Measurements from ENCODE around the gene FAM98C. TPM values are rescaled to one million over a fixed set of nuclear protein-coding genes. Genes with fewer than 3 reads are reported as not detected.
"Not testable (repeated sequence)": the region's sequence is repeated elsewhere in the genome, so short reads cannot be mapped to it uniquely, and the experiment has no call there.

The FAM98C gene
- total RNA-seq, 4 donors from 2014 or later, result 24.9 to 69.0 (median 50.3) TPM

DNA sequence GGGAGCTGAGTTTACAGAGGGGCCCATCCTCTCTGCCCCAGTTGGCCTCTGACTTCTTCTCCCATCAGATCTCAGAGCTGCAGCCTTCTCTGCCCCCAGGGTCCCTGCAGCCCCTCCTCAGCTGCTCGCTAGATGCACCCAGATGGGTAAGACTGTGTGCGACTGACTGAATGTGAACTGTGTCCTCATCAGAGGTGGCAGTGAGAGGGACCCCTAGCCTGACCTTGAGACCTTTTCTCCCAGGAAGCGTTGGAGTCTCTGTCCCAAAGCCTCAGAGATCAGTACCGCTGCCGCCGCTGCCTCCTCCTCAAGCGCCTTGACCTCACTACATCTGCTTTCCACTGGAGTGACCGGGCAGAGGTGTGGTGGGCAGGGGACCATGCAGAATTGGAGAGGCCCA, 2.4 kb downstream of the FAM98C start:
- Histone ChIP-seq H3K4me3 (no peak overlapping the region), H3K9me3 (no peaks in the 10 kb centered on the region), H3K4me1 (peaks cover 0 to 20% (median 6%) of the 10 kb centered on the region in 4 donors), H3K27ac (no peak overlapping the region), H3K27me3 (peaks cover 0 to 21% of the 10 kb centered on the region in 2 donors), H3K36me3 (peaks cover 0 to 49% (median 0%) of the 10 kb centered on the region in 3 donors)
- no peak for TF ChIP-seq POLR2A (IDR thresholded peaks at IDR 0.05)
- no peak for DNase-seq (ENCODE audit: low spot score in 2 of 2)
- 77 to 87% methylated on average over 7 to 8 of the region's 8 CpGs for WGBS, 2 donors

DNA sequence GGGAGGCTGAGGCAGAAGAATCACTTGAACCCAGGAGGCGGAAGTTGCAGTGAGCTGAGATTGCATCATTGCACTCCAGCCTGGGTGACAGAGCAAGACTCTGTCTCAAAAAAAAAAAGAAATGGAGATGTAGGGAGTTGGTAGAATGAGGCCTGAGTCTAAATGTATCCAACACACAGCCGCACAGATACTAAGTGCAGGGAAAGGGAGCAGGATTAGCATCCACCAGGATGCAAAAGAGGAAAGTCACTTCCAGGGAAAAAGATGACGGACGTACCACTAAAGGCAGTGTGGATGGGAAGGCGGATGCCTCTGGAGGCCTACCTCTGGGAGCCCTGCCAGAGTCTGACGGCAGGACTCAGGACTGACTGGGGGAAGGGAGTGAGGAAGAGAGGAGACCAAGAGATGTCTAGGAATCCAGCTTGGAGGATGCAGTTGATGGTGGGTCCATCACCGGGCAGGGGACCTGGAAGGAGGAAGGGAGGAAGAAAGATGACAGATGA, 6.8 kb downstream of the FAM98C start:
- Histone ChIP-seq H3K36me3 (peaks cover 0 to 54% (median 0%) of the 10 kb centered on the region in 3 donors), H3K9me3 (no peaks in the 10 kb centered on the region), H3K27ac (no peak overlapping the region), H3K27me3 (no peaks in the 10 kb centered on the region), H3K4me3 (no peak overlapping the region), H3K4me1 (peaks cover 0 to 3% (median 0%) of the 10 kb centered on the region in 4 donors)
- TF ChIP-seq POLR2A (IDR thresholded peaks at IDR 0.05), result no peak
- TF ChIP-seq, protein P1, sequence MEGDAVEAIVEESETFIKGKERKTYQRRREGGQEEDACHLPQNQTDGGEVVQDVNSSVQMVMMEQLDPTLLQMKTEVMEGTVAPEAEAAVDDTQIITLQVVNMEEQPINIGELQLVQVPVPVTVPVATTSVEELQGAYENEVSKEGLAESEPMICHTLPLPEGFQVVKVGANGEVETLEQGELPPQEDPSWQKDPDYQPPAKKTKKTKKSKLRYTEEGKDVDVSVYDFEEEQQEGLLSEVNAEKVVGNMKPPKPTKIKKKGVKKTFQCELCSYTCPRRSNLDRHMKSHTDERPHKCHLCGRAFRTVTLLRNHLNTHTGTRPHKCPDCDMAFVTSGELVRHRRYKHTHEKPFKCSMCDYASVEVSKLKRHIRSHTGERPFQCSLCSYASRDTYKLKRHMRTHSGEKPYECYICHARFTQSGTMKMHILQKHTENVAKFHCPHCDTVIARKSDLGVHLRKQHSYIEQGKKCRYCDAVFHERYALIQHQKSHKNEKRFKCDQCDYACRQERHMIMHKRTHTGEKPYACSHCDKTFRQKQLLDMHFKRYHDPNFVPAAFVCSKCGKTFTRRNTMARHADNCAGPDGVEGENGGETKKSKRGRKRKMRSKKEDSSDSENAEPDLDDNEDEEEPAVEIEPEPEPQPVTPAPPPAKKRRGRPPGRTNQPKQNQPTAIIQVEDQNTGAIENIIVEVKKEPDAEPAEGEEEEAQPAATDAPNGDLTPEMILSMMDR (IDR thresholded peaks at IDR 0.05), result no peak
- TF ChIP-seq EP300 (IDR thresholded peaks at IDR 0.05), result no peak
- no peak for DNase-seq (ENCODE audit: low spot score in 2 of 2)
- WGBS, 2 donors, result 58 to 62% methylated on average over 7 of the region's 7 CpGs

DNA sequence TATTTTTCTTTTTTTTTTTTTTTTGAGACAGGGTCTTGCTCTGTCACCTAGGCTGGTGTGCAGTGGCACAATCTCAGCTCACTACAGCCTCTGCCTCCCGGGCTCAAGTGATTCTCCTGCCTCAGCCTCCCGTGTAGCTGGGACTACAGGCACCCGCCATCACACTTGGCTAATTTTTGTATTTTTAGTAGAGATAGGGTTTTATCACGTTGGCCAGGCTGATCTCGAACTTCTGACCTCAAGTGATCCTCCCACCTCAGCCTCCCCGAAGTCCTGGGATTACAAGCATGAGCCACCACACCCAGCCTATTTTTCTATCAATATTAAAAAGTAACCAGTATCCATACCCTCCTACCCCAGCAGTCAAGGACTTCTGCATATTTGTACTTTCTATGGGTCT, 7.5 kb downstream of the FAM98C start:
- H3K36me3 ChIP-seq, result peaks cover 0 to 47% (median 0%) of the 10 kb centered on the region in 3 donors
- 76 to 78% methylated on average over 6 of the region's 6 CpGs for WGBS, 2 donors
- H3K4me1 ChIP-seq; DNase-seq (ENCODE audit: low spot score in 2 of 2); H3K4me3 ChIP-seq; H3K9me3 ChIP-seq; H3K27ac ChIP-seq; H3K27me3 ChIP-seq: not testable (repeated sequence)

DNA sequence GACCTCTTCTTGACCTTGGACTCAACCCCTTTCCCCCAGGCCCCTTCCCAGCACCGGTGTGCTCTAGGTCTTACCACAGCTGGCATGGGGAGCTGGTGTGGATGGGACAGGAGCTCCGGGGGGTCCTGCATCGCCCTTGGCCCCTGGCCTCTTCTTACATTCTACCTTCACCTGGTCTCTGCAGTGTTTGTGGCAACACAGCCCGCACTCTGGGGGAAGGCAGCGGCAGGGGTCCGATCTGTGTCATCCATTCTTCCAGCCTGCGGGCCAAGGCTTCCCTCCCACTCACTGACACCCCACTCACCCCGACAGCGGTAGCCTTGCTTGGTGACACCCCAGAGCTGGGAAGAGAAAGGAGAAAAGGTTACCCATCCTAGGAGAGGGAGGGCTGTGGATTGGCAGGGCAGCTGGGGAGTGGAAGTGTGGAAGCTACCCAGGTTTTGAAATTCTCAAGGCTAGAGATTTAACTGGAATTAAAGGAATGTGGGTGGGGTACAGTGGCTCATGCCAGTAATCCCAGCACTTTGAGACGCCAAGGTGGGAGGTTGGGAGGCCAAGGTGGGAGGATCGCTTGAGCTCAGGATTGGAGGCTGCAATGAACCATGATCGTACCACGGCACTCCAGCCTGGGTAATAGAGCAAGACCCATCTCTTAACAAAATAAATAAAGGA, 8.3 kb downstream of the FAM98C start:
- no peaks in the 10 kb centered on the region for H3K9me3 ChIP-seq
- no peak overlapping the region for H3K4me3 ChIP-seq
- no peaks in the 10 kb centered on the region for H3K27me3 ChIP-seq
- H3K4me1 ChIP-seq, result no peaks in the 10 kb centered on the region
- DNase-seq (ENCODE audit: low spot score in 2 of 2), result no peak
- no peak overlapping the region for H3K27ac ChIP-seq
- peaks cover 0 to 39% (median 0%) of the 10 kb centered on the region in 3 donors for H3K36me3 ChIP-seq
- WGBS, 2 donors, result 85 to 86% methylated on average over 13 of the region's 13 CpGs
- TF ChIP-seq, protein P1 (IDR thresholded peaks at IDR 0.05), result no peak
- TF ChIP-seq EP300 (IDR thresholded peaks at IDR 0.05) (no peak), POLR2A (IDR thresholded peaks at IDR 0.05) (no peak)

DNA sequence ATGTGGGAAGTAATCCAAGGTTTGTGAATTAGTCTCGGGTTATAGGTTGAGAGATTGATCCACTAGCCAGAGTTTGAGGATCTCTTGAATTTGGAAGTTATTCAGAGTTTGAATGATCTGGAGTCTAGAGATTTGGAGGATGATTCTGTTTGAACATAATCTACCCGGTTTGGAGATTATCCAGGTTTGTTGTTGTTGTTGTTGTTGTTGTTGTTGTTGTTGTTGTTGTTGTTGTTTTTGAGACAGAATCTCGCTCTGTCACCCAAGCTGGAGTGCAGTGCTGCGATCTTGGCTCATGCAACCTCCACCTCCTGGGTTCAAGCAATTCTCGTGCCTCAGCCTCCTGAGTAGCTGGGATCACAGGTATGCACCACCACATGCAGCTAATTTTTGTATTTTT, 9.0 kb downstream of the FAM98C start:
- not testable (repeated sequence) for H3K27ac ChIP-seq; H3K4me1 ChIP-seq; H3K9me3 ChIP-seq; H3K27me3 ChIP-seq; DNase-seq (ENCODE audit: low spot score in 2 of 2); H3K4me3 ChIP-seq
- H3K36me3 ChIP-seq, result peaks cover 0 to 32% (median 0%) of the 10 kb centered on the region in 3 donors
- 89 to 91% methylated on average over 5 of the region's 5 CpGs for WGBS, 2 donors

DNA sequence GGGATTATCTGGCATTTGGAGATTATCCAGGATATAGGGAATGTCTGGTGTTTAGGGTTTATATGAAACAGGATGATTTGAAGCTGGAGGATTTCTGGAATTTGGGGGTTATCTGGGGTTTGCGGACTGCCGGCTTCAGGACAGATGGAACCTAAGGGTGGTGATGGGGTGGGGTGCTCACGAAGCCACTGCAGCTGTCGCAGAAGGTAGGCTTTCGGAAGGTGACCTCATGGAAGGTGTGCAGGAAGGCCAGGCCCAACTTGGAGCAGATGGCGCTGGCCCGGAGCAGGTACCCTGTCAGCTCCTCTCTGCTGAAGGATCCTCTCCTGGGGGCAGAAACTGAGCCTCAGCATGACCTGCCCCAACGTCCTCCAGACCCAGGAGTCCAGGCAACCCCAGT, 9.6 kb downstream of the FAM98C start:
- no peaks in the 10 kb centered on the region for H3K27me3 ChIP-seq
- H3K4me3 ChIP-seq, result no peak overlapping the region
- TF ChIP-seq POLR2A (IDR thresholded peaks at IDR 0.05), result no peak
- TF ChIP-seq, protein P1 (IDR thresholded peaks at IDR 0.05), result no peak
- TF ChIP-seq EP300 (IDR thresholded peaks at IDR 0.05), result no peak
- H3K36me3 ChIP-seq, result peaks cover 0 to 26% (median 0%) of the 10 kb centered on the region in 3 donors
- no peak for DNase-seq (ENCODE audit: low spot score in 2 of 2)
- H3K27ac ChIP-seq, result no peak overlapping the region
- 87 to 90% methylated on average over 7 to 8 of the region's 8 CpGs for WGBS, 2 donors
- no peaks in the 10 kb centered on the region for H3K9me3 ChIP-seq
- H3K4me1 ChIP-seq, result peaks cover 0 to 2% (median 0%) of the 10 kb centered on the region in 4 donors
